IPS-20b (cell line): ENCODE data around the gene KLK15.

Experiments used
- H3K27ac ChIP-seq: one replicate; pipeline ENCODE4 v1.5.1; 2013; ENCODE audit warnings: low read length
- H3K27me3 ChIP-seq: 2 replicates; pipeline ENCODE4 v1.6.1; 2013; ENCODE audit warnings: mild to moderate bottlenecking, low read length, inconsistent platforms; ENCODE audit not compliant: insufficient read depth
- H3K36me3 ChIP-seq: 2 replicates; pipeline ENCODE4 v1.6.1; 2013; ENCODE audit warnings: low read depth, mild to moderate bottlenecking, inconsistent platforms, low read length, moderate library complexity; ENCODE audit not compliant: insufficient read depth
- H3K4me1 ChIP-seq: 2 replicates; pipeline ENCODE4 v1.6.1; 2013; ENCODE audit warnings: mild to moderate bottlenecking, control low read depth, inconsistent platforms, low read length, moderate library complexity; ENCODE audit not compliant: insufficient read depth
- H3K4me3 ChIP-seq: 2 replicates; pipeline ENCODE4 v1.5.1; 2013; ENCODE audit warnings: mild to moderate bottlenecking, low read length, inconsistent platforms
- H3K9ac ChIP-seq: 2 replicates; pipeline ENCODE4 v1.6.1; 2013; ENCODE audit warnings: low read depth, mild to moderate bottlenecking, inconsistent platforms, low read length, moderate library complexity
- H3K9me3 ChIP-seq: 2 replicates; pipeline ENCODE4 v1.6.1; 2013; ENCODE audit warnings: mild to moderate bottlenecking, low read depth, low read length, inconsistent platforms; ENCODE audit not compliant: insufficient read depth

KLK15 gene

GRCh38 chr19:50861496-50862286, 28.3 kb upstream of the KLK15 start:
- no peak overlapping the region for H3K27ac ChIP-seq
- H3K36me3 ChIP-seq: no peaks in the 10 kb centered on the region
- H3K4me1 ChIP-seq: no peaks in the 10 kb centered on the region
- H3K27me3 ChIP-seq: no peaks in the 10 kb centered on the region; the same call in 1 of the 2 replicates
- no peak overlapping the region for H3K9ac ChIP-seq
- H3K4me3 ChIP-seq: no peak overlapping the region
- H3K9me3 ChIP-seq: peaks cover 38% of the 10 kb centered on the region

GRCh38 chr19:50861010-50861409, 27.6 kb upstream of the KLK15 start:
- H3K4me1 ChIP-seq: no peaks in the 10 kb centered on the region
- no peak overlapping the region for H3K27ac ChIP-seq
- peaks cover 36% of the 10 kb centered on the region for H3K9me3 ChIP-seq
- no peak overlapping the region for H3K4me3 ChIP-seq
- H3K27me3 ChIP-seq: no peaks in the 10 kb centered on the region; the same call in 1 of the 2 replicates
- H3K36me3 ChIP-seq: no peaks in the 10 kb centered on the region
- no peak overlapping the region for H3K9ac ChIP-seq

- Histone ChIP-seq H3K36me3 (no peaks in the 10 kb centered on the region), H3K9me3 (peaks cover 36% of the 10 kb centered on the region), H3K27me3 (no peaks in the 10 kb centered on the region; the same call in 1 of the 2 replicates), H3K4me3 (no peak overlapping the region), H3K27ac (no peak overlapping the region), H3K9ac (no peak overlapping the region), H3K4me1 (no peaks in the 10 kb centered on the region)
Observed at GRCh38 chr19:50859849-50860248, 26.5 kb upstream of the KLK15 start.

- no peak overlapping the region for H3K9ac ChIP-seq
- H3K27ac ChIP-seq: no peak overlapping the region
- no peaks in the 10 kb centered on the region for H3K4me1 ChIP-seq
- no peaks in the 10 kb centered on the region; the same call in 1 of the 2 replicates for H3K27me3 ChIP-seq
- peaks cover 36% of the 10 kb centered on the region for H3K9me3 ChIP-seq
- no peak overlapping the region for H3K4me3 ChIP-seq
- H3K36me3 ChIP-seq: no peaks in the 10 kb centered on the region
Observed at GRCh38 chr19:50858886-50859285, 25.5 kb upstream of the KLK15 start.

GRCh38 chr19:50857366-50857765, 24.0 kb upstream of the KLK15 start:
- Histone ChIP-seq H3K9me3 (peaks cover 40% of the 10 kb centered on the region), H3K9ac (no peak overlapping the region), H3K4me3 (no peak overlapping the region), H3K27me3 (no peaks in the 10 kb centered on the region; the same call in 1 of the 2 replicates), H3K27ac (no peak overlapping the region), H3K4me1 (no peaks in the 10 kb centered on the region), H3K36me3 (no peaks in the 10 kb centered on the region)

GRCh38 chr19:50854636-50855410, 21.4 kb upstream of the KLK15 start, which contains the start of gene KLK3:
Gene KLK3 (plus strand): TSS chr19:50854915. CDS start chr19:50854956, 41 bp downstream.
- Histone ChIP-seq H3K4me1 (no peaks in the 10 kb centered on the region), H3K27me3 (no peaks in the 10 kb centered on the region; the same call in 1 of the 2 replicates), H3K4me3 (no peak within 1 kb of the TSS), H3K36me3 (no peaks in the 10 kb centered on the region), H3K9me3 (peaks cover 32% of the 10 kb centered on the region), H3K27ac (no peak within 1 kb of the TSS), H3K9ac (no peak within 1 kb of the TSS)

GRCh38 chr19:50851620-50852019, 18.2 kb upstream of the KLK15 start:
- Histone ChIP-seq H3K27ac (no peak overlapping the region), H3K9ac (no peak overlapping the region), H3K4me1 (no peaks in the 10 kb centered on the region), H3K9me3 (peaks cover 36% of the 10 kb centered on the region), H3K4me3 (no peak overlapping the region), H3K36me3 (no peaks in the 10 kb centered on the region), H3K27me3 (no peaks in the 10 kb centered on the region; the same call in 1 of the 2 replicates)

- Histone ChIP-seq H3K4me1 (no peaks in the 10 kb centered on the region), H3K36me3 (no peaks in the 10 kb centered on the region), H3K9me3 (peaks cover 29% of the 10 kb centered on the region), H3K9ac (no peak overlapping the region), H3K4me3 (no peak overlapping the region), H3K27ac (no peak overlapping the region), H3K27me3 (no peaks in the 10 kb centered on the region; the same call in 1 of the 2 replicates)
Observed at GRCh38 chr19:50850738-50851137, 17.4 kb upstream of the KLK15 start.

- no peak overlapping the region for H3K27ac ChIP-seq
- H3K36me3 ChIP-seq: no peaks in the 10 kb centered on the region
- H3K4me1 ChIP-seq: no peaks in the 10 kb centered on the region
- no peak overlapping the region for H3K4me3 ChIP-seq
- H3K27me3 ChIP-seq: peaks cover 26% of the 10 kb centered on the region; the same call in 1 of the 2 replicates
- peaks cover 33% of the 10 kb centered on the region for H3K9me3 ChIP-seq
- H3K9ac ChIP-seq: no peak overlapping the region
Observed at GRCh38 chr19:50844296-50844935, 11.0 kb upstream of the KLK15 start.

- peaks cover 28% of the 10 kb centered on the region for H3K9me3 ChIP-seq
- no peaks in the 10 kb centered on the region for H3K4me1 ChIP-seq
- H3K4me3 ChIP-seq: no peak overlapping the region
- H3K9ac ChIP-seq: no peak overlapping the region
- peaks cover 26% of the 10 kb centered on the region; the same call in 1 of the 2 replicates for H3K27me3 ChIP-seq
- no peak overlapping the region for H3K27ac ChIP-seq
- H3K36me3 ChIP-seq: no peaks in the 10 kb centered on the region
Observed at GRCh38 chr19:50843701-50844221, 10.4 kb upstream of the KLK15 start.

GRCh38 chr19:50843205-50843604, 9.8 kb upstream of the KLK15 start:
- H3K27ac ChIP-seq: no peak overlapping the region
- H3K36me3 ChIP-seq: no peaks in the 10 kb centered on the region
- H3K4me3 ChIP-seq: no peak overlapping the region
- H3K9me3 ChIP-seq: peaks cover 23% of the 10 kb centered on the region
- no peak overlapping the region for H3K9ac ChIP-seq
- peaks cover 26% of the 10 kb centered on the region; the same call in 1 of the 2 replicates for H3K27me3 ChIP-seq
- H3K4me1 ChIP-seq: no peaks in the 10 kb centered on the region
